ENCODE data around the gene HSD17B3.

GRCh38 chr9:96333958-96334357 lies 32.0 kb upstream of the HSD17B3 start:
- TF ChIP-seq CTCF (conservative IDR thresholded peaks at IDR 0.05; ENCODE audit: low read length) (no peak), EZH2phosphoT487 (IDR thresholded peaks at IDR 0.05; ENCODE audit: borderline replicate concordance) (no peak)
